Stomach (tissue), 9 donors: ENCODE results near the gene PHETA1. TPM values are rescaled to one million over a fixed set of nuclear protein-coding genes. Genes with fewer than 3 reads are reported as not detected.
A peak's percentile ranks its signal among the peaks of the same experiment; 100 is the strongest.
"Not testable (repeated sequence)": the region's sequence is repeated elsewhere in the genome, so short reads cannot be mapped to it uniquely, and the experiment has no call there.

ENCODE experiments used
- DNase-seq, 2 donors: peaks; one replicate each; pipeline versions ENCODE4 v3.0.0 to v3.0.0-alpha.2; 2013 to 2019
- H3K27ac ChIP-seq, 5 donors: fragments of 200-600 bp in 4 of 5; sonication (generic) in 4 of 5; one replicate each; pipeline ENCODE4 v1.5.1; 2013 to 2019; ENCODE audit warnings: mild to moderate bottlenecking in 1 of 5, moderate library complexity in 1 of 5
- H3K27me3 ChIP-seq, 3 donors: fragments of 200-600 bp; sonication (generic); one replicate each; pipeline ENCODE4 v1.5.1; 2017 to 2019; ENCODE audit warnings: mixed run types in 1 of 3
- H3K36me3 ChIP-seq, 4 donors: fragments of 200-600 bp; sonication (generic); 1 replicate in 3 of 4; 2 replicates in 1 of 4; pipeline ENCODE4 v1.5.1; 2016 to 2019
- H3K4me1 ChIP-seq, 4 donors: fragments of 200-600 bp; sonication (generic); one replicate each; pipeline ENCODE4 v1.5.1; 2016 to 2019
- H3K4me3 ChIP-seq, 4 donors: fragments of 200-600 bp; sonication (generic) in 3 of 4; one replicate each; pipeline ENCODE4 v1.5.1; 2016 to 2019; ENCODE audit warnings: mild to moderate bottlenecking in 1 of 4
- H3K9me3 ChIP-seq, 4 donors: fragments of 200-600 bp; sonication (generic); one replicate each; pipeline ENCODE4 v1.5.1; 2016 to 2019
- EP300 ChIP-seq: sonication (generic); formaldehyde crosslinking; IDR thresholded peaks from one replicate; pipeline ENCODE4 v1.6.1; 2017; ENCODE audit warnings: antibody characterized with exemption
- POLR2A ChIP-seq, 4 donors: fragments of 450-650 bp; IDR thresholded peaks; one replicate each; pipeline ENCODE4 v1.6.1; 2016; ENCODE audit warnings: antibody characterized with exemption in 4 of 4, control low read depth in 2 of 4, mild to moderate bottlenecking in 1 of 4, moderate library complexity in 1 of 4
- POLR2AphosphoS5 ChIP-seq, 3 donors: sonication (generic); formaldehyde crosslinking; IDR thresholded peaks; one replicate each; pipeline ENCODE4 v1.6.1; 2016; ENCODE audit warnings: antibody characterized with exemption in 3 of 3
- WGBS, 5 donors: extraction: QIAGEN DNeasy Blood & Tissue Kit in 3 of 5; methylation state at CpG; one replicate each; pipeline versions ENCODE4 v1.1.5 to v1.1.7; 2013 to 2018; 5-methylcytosine and 5-hydroxymethylcytosine counted together
- intact Hi-C: fragments of 100-400 bp; cut with DNase I; formaldehyde crosslinking; loops from one replicate; pipeline ENCODE4 v1.15.1; 2023; ENCODE audit warnings: low total_unique reads
- polyA plus RNA-seq, 3 donors: library from polyadenylated mRNA; stranded (reverse); fragments of 200-250 nt; gene quantifications; one replicate each; pipeline ENCODE4 v1.2.3, GENCODE V29; 2013
- total RNA-seq, 5 donors: library from RNA; depleted of rRNA; stranded (reverse); fragments of >200 nt; gene quantifications; one replicate each; pipeline versions ENCODE4 v1.1.0 to v1.2.3, GENCODE V29; 2014 to 2016
- TF ChIP-seq, protein P1 (sequence below), 7 experiments: fragments of 450-650 bp in 4 of 7; fragments of 200-600 bp in 3 of 7; sonication (generic) in 3 of 7; IDR thresholded peaks; one replicate each; pipeline ENCODE4 v1.5.1; 2016 to 2019; ENCODE audit warnings: antibody characterized with exemption in 7 of 7, control low read depth in 2 of 7, mild to moderate bottlenecking in 1 of 7
- donor health status: healthy with polysubstance abuse.
- donor health status: Bipolar disorder and iron deficiency.
- donor health status: healthy.

PHETA1 gene
- total and polyA plus RNA-seq, 8 donors: 7.0 to 59.3 (median 17.7) TPM

DNA sequence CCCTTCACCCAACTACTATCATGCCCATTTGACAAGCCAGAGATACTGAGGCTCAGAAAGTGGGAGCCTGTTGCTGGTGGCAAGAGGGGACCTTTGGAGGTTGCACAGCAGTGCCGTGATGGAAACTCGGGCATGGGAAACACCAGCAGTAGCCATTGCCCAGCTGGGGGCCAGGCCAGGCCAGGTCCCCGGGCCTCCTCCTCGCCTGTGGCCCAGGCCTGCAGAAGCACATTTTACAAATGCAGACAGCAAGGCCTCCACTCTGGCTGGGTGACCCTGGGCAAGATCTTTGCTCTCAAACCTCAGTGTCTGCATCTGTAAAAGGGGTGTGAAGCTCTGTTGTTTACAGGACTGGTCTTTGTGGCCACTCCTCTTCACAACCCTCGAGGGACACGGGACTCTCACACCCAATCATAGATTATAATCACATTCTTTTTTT, 32.3 kb upstream of the PHETA1 start:
- Histone ChIP-seq H3K4me1 (peaks cover 31 to 50% (median 43%) of the 10 kb centered on the region in 4 donors), H3K27ac (no peak overlapping the region), H3K4me3 (no peak overlapping the region), H3K9me3 (no peaks in the 10 kb centered on the region), H3K36me3 (no peaks in the 10 kb centered on the region), H3K27me3 (no peaks in the 10 kb centered on the region)
- 77 to 91% (median 88%) methylated on average over 6 of the region's 6 CpGs for WGBS, 5 donors
- DNase-seq: no peak
- intact Hi-C loops: no loop called here
- no peak for TF ChIP-seq POLR2A (IDR thresholded peaks at IDR 0.05)
- TF ChIP-seq, protein P1, sequence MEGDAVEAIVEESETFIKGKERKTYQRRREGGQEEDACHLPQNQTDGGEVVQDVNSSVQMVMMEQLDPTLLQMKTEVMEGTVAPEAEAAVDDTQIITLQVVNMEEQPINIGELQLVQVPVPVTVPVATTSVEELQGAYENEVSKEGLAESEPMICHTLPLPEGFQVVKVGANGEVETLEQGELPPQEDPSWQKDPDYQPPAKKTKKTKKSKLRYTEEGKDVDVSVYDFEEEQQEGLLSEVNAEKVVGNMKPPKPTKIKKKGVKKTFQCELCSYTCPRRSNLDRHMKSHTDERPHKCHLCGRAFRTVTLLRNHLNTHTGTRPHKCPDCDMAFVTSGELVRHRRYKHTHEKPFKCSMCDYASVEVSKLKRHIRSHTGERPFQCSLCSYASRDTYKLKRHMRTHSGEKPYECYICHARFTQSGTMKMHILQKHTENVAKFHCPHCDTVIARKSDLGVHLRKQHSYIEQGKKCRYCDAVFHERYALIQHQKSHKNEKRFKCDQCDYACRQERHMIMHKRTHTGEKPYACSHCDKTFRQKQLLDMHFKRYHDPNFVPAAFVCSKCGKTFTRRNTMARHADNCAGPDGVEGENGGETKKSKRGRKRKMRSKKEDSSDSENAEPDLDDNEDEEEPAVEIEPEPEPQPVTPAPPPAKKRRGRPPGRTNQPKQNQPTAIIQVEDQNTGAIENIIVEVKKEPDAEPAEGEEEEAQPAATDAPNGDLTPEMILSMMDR (IDR thresholded peaks at IDR 0.05): no peak
- no peak for TF ChIP-seq EP300
- TF ChIP-seq POLR2AphosphoS5 (IDR thresholded peaks at IDR 0.05): no peak

DNA sequence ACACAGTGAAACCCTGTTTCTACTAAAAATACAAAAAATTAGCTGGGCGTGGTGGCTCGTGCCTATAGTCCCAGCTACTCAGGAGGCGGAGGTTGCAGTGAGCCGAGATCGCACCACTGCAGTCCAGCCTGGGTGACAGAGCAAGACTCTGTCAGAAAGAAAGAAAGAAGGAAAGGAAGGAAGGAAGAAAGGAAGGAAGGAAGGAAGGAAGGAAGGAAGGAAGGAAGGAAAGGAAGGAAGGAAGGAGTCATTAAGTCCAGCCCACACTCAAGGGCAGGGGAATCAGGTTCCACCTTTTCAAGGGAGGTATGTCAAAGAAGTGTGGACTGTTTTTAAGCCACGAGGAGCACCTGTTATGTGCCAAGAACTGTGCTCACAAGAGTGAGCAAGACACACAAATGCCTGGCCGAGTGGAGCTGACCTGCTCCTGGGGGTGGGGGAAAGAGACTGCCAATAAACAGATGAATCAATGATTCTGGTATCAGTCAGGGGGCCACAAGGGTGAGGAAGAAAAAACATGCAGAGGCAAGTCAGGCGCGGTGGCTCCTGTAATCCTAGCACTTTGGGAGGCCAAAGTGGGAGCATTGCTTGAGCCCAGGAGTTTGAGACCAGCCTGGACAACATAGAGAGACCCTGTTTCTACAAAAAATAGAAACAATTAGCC, 31.0 kb upstream of the PHETA1 start:
- peaks cover 26 to 43% (median 37%) of the 10 kb centered on the region in 4 donors for H3K4me1 ChIP-seq
- H3K27me3 ChIP-seq, H3K4me3 ChIP-seq, DNase-seq, intact Hi-C loops, H3K9me3 ChIP-seq, H3K36me3 ChIP-seq: not testable (repeated sequence)
- WGBS, 5 donors: 77 to 90% (median 85%) methylated on average over 9 of the region's 9 CpGs
- peak overlapping the region in 3 of 5 donors; percentile 18 to 68 (median 34) for H3K27ac ChIP-seq

DNA sequence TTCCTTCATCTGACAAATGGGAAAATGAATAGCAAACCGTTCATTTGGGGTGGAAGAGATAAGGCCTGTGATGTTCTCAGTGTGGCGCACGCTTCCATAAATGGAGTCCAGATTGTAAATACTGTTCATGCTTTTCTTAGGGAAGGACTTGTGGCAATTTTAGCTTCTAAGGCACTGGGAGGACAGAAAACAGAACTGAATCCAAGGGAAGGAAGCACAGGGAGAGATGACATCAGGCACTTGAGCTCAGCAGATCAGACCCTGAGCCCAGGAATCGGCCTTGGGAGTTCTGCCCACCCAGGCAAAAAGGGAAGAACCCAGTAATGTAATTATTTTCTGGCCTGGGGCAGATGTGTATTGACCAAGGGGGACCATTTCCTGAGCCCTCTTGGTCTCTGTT, 29.6 kb upstream of the PHETA1 start:
- intact Hi-C loops: no loop called here
- H3K27ac ChIP-seq: peak overlapping the region in 4 of 5 donors; percentile 42 to 68 (median 64)

DNA sequence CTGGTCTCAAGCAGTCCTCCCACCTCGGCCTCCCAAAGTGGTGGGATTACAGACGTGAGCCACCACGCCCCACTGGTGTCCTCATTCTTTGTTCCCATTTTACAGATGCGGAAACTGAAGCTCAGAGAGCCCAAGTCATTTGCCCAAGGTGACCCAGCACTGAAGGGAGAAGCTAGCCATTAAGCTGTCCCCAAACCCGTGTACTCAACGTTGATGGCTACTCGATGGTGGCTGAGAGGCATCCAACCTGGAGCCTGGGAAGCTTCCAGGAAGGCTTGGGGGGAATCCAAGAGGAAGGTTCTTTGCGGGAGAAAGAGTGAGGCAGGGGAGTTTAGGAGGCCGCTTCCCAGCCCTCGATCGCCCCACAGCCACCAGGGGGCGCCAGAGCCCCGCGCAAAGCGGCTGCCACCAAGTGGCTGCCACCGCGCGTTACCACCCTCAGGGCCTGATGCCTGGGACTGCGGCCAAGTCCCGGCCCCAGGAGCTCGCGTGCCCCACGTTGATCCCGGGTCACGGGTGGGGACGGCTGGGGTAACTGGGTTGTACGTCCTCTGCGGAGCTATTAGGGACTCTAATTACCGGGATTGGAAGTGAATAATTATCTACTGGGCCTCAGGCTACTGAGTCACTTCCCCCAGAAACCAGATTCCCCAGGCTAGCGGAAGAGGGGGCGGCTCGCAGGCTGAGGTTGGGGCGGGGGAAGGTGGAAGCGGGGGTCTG, 28.0 kb upstream of the PHETA1 start:
- H3K36me3 ChIP-seq: no peaks in the 10 kb centered on the region
- no peaks in the 10 kb centered on the region for H3K9me3 ChIP-seq
- peak overlapping the region; percentile 25 to 39 (median 34) for H3K4me3 ChIP-seq
- WGBS, 5 donors: 7 to 9% (median 7%) methylated on average over 28 to 34 of the region's 34 CpGs
- intact Hi-C loops: loop anchor here (2.0 kb wide), 1 partner anchor 54 kb away; no protein-coding TSS in a partner anchor
- H3K27ac ChIP-seq: peak overlapping the region in 4 of 5 donors; percentile 37 to 68 (median 64)
- peaks cover 7 to 16% (median 13%) of the 10 kb centered on the region in 4 donors for H3K4me1 ChIP-seq
- DNase-seq: peak; percentile 89 to 94
- TF ChIP-seq, protein P1 (IDR thresholded peaks at IDR 0.05): peak in 6 of 7 experiments; percentile 51 to 99 (median 96)
- TF ChIP-seq POLR2AphosphoS5 (IDR thresholded peaks at IDR 0.05) (peak in 2 of 3 donors; percentile 18 to 75), EP300 (no peak), POLR2A (IDR thresholded peaks at IDR 0.05) (no peak)
- peaks cover 0 to 5% (median 0%) of the 10 kb centered on the region in 3 donors for H3K27me3 ChIP-seq

More for the DNA sequence above, 29.6 kb upstream of the PHETA1 start:
- H3K9me3 ChIP-seq: no peaks in the 10 kb centered on the region
- TF ChIP-seq POLR2AphosphoS5 (IDR thresholded peaks at IDR 0.05) (no peak), POLR2A (IDR thresholded peaks at IDR 0.05) (no peak), EP300 (no peak)
- TF ChIP-seq, protein P1 (IDR thresholded peaks at IDR 0.05): no peak
- peak in 1 of 2 donors; percentile 37 for DNase-seq
- 73 to 84% (median 82%) methylated on average over 4 of the region's 4 CpGs for WGBS, 5 donors
- no peaks in the 10 kb centered on the region for H3K36me3 ChIP-seq
- H3K27me3 ChIP-seq: no peaks in the 10 kb centered on the region
- H3K4me1 ChIP-seq: peaks cover 19 to 30% (median 25%) of the 10 kb centered on the region in 4 donors
- H3K4me3 ChIP-seq: no peak overlapping the region

DNA sequence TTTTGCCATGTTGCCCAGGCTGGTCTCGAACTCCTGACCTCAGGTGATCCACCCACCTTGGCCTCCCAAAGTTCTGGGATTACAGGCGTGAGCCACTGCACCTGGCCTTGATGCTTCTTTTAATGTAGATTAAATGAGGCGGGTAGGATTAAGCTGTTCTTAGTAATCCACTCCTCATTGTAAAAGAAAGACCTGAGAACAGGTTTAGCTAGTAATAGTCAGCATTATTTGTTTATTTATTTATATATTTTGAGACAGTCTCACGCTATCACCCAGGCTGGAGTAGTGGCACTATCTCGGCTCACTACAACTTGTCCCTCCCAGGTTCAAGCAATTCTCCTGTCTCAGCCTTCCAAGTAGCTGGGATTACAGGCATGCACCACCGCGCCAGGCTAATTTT, 27.4 kb upstream of the PHETA1 start:
- intact Hi-C loops: loop anchor here (2.0 kb wide), 1 partner anchor 55 kb away; no protein-coding TSS in a partner anchor
- H3K27me3 ChIP-seq, H3K4me3 ChIP-seq, DNase-seq, H3K36me3 ChIP-seq, H3K9me3 ChIP-seq: not testable (repeated sequence)
- 75 to 92% (median 84%) methylated on average over 7 of the region's 7 CpGs for WGBS, 5 donors
- H3K4me1 ChIP-seq: peaks cover 7 to 16% (median 13%) of the 10 kb centered on the region in 4 donors
- peak overlapping the region in 2 of 5 donors; percentile 61 to 68 for H3K27ac ChIP-seq
